ENCODE measurements around the gene KRT6A. TPM values are rescaled to one million over a fixed set of nuclear protein-coding genes. Genes with fewer than 3 reads are reported as not detected.

Gene KRT6A
- total and polyA plus RNA-seq, 9 of the 15 experiments (the other 6 are each of a cell fraction or from before 2014, with no cell fraction given): 0.26 TPM; not detected in 8

DNA sequence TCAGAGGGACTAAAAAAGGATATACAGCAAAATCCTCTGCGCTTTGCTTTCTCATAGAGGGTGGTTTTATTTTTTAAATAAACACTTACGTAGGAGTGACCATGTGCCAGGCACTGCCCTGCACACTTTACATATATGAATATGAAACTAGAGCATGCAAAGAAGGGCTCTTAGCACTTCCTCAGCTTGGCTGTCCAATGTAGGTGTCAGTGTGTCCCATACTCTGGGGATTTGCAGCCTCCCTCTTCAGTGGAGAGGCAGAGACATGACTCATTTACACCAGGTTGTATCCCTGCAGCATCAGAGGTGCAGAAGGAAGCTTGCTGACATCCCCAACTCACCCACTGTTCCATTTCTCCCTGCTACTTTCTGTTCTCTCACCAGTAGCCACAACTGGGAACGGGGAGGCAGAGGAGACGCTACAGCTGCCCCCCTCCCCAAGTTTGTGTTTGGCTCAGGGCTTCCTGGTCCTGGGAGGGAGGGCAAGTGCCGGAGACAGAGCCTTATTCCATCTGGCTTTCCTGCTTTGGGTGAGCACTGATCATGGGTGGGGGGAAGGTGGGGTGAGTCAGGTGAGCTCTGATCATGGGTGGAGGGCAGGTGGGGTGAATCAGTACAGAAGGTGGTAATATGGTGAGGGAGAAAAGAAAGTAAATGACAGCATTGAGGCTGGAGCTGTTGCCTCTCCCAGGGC is 32.0 kb upstream of the KRT6A start:
- H2AFZ ChIP-seq (ENCODE audit: low read depth, low read length): no peak overlapping the region
- TF ChIP-seq ZFPM2 (CRISPR knock-in tag; IDR thresholded peaks at IDR 0.05) (no peak), SIRT6 (IDR thresholded peaks at IDR 0.05; ENCODE audit: low read depth, low read length) (no peak)
- TF ChIP-seq, protein P1, sequence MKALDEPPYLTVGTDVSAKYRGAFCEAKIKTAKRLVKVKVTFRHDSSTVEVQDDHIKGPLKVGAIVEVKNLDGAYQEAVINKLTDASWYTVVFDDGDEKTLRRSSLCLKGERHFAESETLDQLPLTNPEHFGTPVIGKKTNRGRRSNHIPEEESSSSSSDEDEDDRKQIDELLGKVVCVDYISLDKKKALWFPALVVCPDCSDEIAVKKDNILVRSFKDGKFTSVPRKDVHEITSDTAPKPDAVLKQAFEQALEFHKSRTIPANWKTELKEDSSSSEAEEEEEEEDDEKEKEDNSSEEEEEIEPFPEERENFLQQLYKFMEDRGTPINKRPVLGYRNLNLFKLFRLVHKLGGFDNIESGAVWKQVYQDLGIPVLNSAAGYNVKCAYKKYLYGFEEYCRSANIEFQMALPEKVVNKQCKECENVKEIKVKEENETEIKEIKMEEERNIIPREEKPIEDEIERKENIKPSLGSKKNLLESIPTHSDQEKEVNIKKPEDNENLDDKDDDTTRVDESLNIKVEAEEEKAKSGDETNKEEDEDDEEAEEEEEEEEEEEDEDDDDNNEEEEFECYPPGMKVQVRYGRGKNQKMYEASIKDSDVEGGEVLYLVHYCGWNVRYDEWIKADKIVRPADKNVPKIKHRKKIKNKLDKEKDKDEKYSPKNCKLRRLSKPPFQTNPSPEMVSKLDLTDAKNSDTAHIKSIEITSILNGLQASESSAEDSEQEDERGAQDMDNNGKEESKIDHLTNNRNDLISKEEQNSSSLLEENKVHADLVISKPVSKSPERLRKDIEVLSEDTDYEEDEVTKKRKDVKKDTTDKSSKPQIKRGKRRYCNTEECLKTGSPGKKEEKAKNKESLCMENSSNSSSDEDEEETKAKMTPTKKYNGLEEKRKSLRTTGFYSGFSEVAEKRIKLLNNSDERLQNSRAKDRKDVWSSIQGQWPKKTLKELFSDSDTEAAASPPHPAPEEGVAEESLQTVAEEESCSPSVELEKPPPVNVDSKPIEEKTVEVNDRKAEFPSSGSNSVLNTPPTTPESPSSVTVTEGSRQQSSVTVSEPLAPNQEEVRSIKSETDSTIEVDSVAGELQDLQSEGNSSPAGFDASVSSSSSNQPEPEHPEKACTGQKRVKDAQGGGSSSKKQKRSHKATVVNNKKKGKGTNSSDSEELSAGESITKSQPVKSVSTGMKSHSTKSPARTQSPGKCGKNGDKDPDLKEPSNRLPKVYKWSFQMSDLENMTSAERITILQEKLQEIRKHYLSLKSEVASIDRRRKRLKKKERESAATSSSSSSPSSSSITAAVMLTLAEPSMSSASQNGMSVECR (CRISPR knock-in tag; IDR thresholded peaks at IDR 0.05): no peak
- 0% methylated on average over 4 of the region's 5 CpGs for WGBS (ENCODE audit: insufficient coverage, low coverage, missing lambda C conversion rate)
- no peaks in the 10 kb centered on the region for H3K79me2 ChIP-seq (ENCODE audit: control insufficient read depth, insufficient read depth, low read length)
- no TSS peak for BruUV-seq (replicated peaks)
- peaks cover 9% of the 10 kb centered on the region; the same call in 1 of the 2 replicates for H4K20me1 ChIP-seq (replicated peaks; ENCODE audit: control insufficient read depth, insufficient read depth, low read length)
- H3K36me3 ChIP-seq (ENCODE audit: control insufficient read depth, insufficient read depth, low read length): no peaks in the 10 kb centered on the region
- no peak for ATAC-seq
- H3K4me1 ChIP-seq (replicated peaks in 1 of 2; ENCODE audit: control insufficient read depth in 2 of 2, insufficient read depth in 2 of 2, low read length in 2 of 2): no peaks in the 10 kb centered on the region; a peak in 1 of 5 replicates
- intact Hi-C loops (cut with micrococcal nuclease): no loop called here
- ChIA-PET POLR2A (no interaction called here), CTCF (ENCODE audit: low intra/inter-chr PET ratio) (no interaction called here)
- DNase-seq (ENCODE audit: extremely low read depth in 1 of 4, low spot score in 3 of 4): no peak
- H3K4me3 ChIP-seq: no peak overlapping the region
- no peaks in the 10 kb centered on the region for H3K9me3 ChIP-seq (replicated peaks; ENCODE audit: control insufficient read depth, insufficient read depth, low read depth, low read length)
- no peak overlapping the region for H3K27ac ChIP-seq (ENCODE audit: extremely low read depth, low read depth, low read length)
- no peak overlapping the region for H3K4me2 ChIP-seq (ENCODE audit: insufficient read depth, low read length)
- no peak overlapping the region for H3K9ac ChIP-seq (ENCODE audit: insufficient read depth in 1 of 2, low read depth in 2 of 2, low read length in 2 of 2)
- in situ Hi-C loops (cut with MboI): no loop called here
- peaks cover 9 to 57% of the 10 kb centered on the region in 2 experiments; a peak in 4 of 5 replicates for H3K27me3 ChIP-seq (ENCODE audit: control insufficient read depth in 2 of 2, insufficient read depth in 2 of 2, low read length in 2 of 2)
- no peak for FAIRE-seq
- no peaks in the 10 kb centered on the region for H3K9me1 ChIP-seq (ENCODE audit: control insufficient read depth, insufficient read depth, low read length)
